ENCODE measurements around the gene TMEM40. TPM values are rescaled to one million over a fixed set of nuclear protein-coding genes. Genes with fewer than 3 reads are reported as not detected.
"Not testable (repeated sequence)": the region's sequence is repeated elsewhere in the genome, so short reads cannot be mapped to it uniquely, and the experiment has no call there.

TMEM40 gene
- total RNA-seq, 4 donors from 2014 or later, result 47.7 to 82.2 (median 63.8) TPM

DNA sequence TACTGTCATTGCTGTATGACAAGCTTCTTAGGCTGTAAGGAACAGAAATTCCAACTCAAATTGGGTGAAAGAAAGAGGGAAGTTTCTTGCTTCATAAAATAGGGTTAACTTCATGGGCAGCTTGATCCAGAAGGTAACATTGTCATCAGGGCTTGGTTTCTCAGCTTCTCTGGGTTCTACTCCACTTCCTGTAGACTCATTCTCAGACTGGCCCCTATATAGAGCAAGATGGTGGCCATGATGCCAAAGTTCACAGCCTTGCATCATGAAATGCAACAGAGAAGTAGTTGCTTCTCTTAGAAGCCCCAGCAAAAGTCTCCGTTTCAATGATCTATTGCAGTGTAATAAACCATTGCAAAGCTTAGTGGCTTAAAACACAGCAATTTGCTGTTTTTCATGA, 33.6 kb downstream of the TMEM40 start:
- WGBS, result 94% methylated on average over 1 of the region's 1 CpG
- DNase-seq (ENCODE audit: low spot score in 2 of 2), result no peak
- TF ChIP-seq, protein P1, sequence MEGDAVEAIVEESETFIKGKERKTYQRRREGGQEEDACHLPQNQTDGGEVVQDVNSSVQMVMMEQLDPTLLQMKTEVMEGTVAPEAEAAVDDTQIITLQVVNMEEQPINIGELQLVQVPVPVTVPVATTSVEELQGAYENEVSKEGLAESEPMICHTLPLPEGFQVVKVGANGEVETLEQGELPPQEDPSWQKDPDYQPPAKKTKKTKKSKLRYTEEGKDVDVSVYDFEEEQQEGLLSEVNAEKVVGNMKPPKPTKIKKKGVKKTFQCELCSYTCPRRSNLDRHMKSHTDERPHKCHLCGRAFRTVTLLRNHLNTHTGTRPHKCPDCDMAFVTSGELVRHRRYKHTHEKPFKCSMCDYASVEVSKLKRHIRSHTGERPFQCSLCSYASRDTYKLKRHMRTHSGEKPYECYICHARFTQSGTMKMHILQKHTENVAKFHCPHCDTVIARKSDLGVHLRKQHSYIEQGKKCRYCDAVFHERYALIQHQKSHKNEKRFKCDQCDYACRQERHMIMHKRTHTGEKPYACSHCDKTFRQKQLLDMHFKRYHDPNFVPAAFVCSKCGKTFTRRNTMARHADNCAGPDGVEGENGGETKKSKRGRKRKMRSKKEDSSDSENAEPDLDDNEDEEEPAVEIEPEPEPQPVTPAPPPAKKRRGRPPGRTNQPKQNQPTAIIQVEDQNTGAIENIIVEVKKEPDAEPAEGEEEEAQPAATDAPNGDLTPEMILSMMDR (IDR thresholded peaks at IDR 0.05), result no peak
- no peak for TF ChIP-seq EP300 (IDR thresholded peaks at IDR 0.05)
- TF ChIP-seq POLR2AphosphoS5 (IDR thresholded peaks at IDR 0.05), result no peak
- TF ChIP-seq POLR2A (IDR thresholded peaks at IDR 0.05), result no peak

DNA sequence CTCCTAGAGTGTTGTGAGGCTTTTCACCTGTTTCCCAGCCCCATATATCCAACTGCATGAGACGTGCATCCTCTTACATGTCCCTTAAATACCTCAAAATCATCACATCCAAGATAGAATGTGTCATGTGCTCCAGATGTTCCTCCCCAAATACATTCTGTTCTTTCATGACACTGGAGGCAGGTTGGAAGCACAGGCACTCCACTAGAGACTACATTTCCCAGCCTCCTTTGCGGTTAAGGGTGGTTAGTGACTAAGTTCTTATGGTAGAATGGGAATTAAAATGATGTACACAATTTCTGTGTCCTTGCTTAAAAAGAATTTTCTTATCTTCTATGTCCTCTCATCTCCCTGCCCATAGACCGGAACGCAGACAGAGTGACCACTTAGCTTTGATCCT, 34.3 kb downstream of the TMEM40 start:
- Histone ChIP-seq H3K27me3 (no peaks in the 10 kb centered on the region), H3K27ac (no peak overlapping the region), H3K36me3 (no peaks in the 10 kb centered on the region), H3K4me1 (peaks cover 3% of the 10 kb centered on the region), H3K9me3 (no peaks in the 10 kb centered on the region), H3K4me3 (no peak overlapping the region)
- WGBS, result 83% methylated on average over 4 of the region's 4 CpGs
- no peak for DNase-seq (ENCODE audit: low spot score in 2 of 2)
- TF ChIP-seq, protein P1 (IDR thresholded peaks at IDR 0.05), result no peak
- TF ChIP-seq POLR2A (IDR thresholded peaks at IDR 0.05) (no peak), EP300 (IDR thresholded peaks at IDR 0.05) (no peak)

More for the DNA sequence above, 33.6 kb downstream of the TMEM40 start:
- Histone ChIP-seq H3K36me3 (no peaks in the 10 kb centered on the region), H3K27ac (no peak overlapping the region), H3K4me3 (no peak overlapping the region), H3K4me1 (no peaks in the 10 kb centered on the region), H3K9me3 (no peaks in the 10 kb centered on the region), H3K27me3 (no peaks in the 10 kb centered on the region)

DNA sequence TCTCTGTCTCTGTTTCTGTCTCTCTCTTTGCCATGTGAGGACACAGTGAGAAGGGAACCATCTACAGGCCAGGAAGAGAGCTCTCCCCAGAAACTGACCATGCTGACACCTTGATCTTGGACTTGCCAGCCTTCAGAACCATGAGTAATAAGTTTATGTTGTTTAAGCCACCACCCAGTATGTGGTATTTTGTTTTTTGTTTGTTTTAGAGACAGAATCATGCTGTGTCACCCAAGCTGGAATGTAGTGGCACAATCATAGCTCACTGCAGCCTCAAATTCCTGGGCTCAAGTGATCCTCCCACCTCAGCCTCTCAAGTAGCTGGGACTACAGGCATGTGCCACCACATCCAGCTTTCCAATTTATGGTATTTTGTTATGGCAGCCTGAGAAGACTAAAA, 35.7 kb downstream of the TMEM40 start:
- DNase-seq (ENCODE audit: low spot score in 2 of 2); H3K4me1 ChIP-seq; H3K4me3 ChIP-seq; H3K9me3 ChIP-seq; H3K27me3 ChIP-seq; H3K27ac ChIP-seq; H3K36me3 ChIP-seq: not testable (repeated sequence)

DNA sequence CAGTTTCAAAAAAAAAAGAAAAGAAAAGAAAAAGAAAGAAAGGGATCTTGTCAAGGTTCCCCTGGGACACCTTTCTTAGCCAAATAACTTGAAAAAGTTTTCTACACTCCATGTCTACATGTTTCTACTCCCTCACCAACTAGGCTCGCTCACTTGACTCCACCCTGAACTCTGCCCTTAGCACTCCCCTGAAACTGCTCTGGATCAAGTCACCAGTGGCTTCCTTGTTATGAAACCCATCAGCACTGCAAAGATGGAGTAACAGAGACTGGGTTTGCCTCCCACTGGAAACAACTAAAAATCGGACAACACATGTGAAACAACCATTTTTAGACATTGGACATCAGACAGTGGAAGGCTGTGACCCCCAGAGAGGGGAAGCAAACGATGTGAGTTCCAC, 36.8 kb downstream of the TMEM40 start:
- TF ChIP-seq EP300 (IDR thresholded peaks at IDR 0.05) (no peak), POLR2AphosphoS5 (IDR thresholded peaks at IDR 0.05) (no peak), POLR2A (IDR thresholded peaks at IDR 0.05) (no peak)
- TF ChIP-seq, protein P1 (IDR thresholded peaks at IDR 0.05), result no peak
- no peaks in the 10 kb centered on the region for H3K27me3 ChIP-seq
- 83% methylated on average over 3 of the region's 3 CpGs for WGBS
- DNase-seq (ENCODE audit: low spot score in 2 of 2), result no peak
- H3K4me3 ChIP-seq, result no peak overlapping the region
- no peaks in the 10 kb centered on the region for H3K9me3 ChIP-seq
- no peak overlapping the region for H3K27ac ChIP-seq
- H3K4me1 ChIP-seq, result peaks cover 3% of the 10 kb centered on the region
- H3K36me3 ChIP-seq, result no peaks in the 10 kb centered on the region

DNA sequence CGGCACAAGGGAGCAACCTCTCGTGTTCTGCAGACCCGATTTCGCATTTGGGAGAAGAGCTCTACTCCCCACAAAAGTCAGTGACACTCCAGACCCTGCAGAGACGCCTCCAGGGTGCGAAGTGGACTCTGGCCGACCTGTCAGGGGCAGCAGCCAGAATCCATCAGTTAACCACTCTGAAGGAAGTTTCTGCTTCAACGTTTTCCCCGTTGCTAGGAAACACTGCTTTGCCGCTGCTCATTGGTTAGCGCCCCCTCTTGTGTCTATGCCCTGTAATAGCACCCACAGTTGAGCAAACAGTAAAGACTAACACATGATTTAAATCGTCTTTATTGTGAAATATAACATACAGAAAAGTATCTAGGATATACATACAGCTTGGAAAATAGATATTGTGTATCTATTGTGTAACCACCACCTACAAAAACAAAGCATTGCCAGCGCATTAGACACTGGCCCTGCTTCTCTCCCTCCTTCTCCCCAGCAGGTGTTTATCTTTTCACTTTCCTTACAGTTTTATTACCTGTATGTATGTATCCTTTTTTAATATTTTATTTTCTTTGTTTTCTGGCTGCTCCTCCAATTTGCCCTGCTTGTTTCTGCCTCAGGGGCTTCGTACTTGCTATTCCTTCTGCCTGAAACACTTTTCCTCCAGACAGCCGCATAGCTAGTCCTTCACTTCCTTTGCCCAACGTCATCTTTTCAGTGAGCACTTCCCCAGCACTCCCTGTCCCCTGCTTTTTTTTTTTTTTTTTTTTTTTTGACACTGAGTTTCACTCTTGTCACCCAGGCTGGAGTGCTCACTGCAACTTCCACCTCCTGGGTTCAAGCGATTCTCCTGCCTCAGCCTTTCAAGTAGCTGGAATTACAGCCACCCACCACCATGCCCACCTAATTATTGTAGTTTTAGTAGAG, 38.8 kb downstream of the TMEM40 start:
- peaks cover 3% of the 10 kb centered on the region for H3K4me1 ChIP-seq
- H3K9me3 ChIP-seq, result no peaks in the 10 kb centered on the region
- TF ChIP-seq POLR2A (IDR thresholded peaks at IDR 0.05), result no peak
- TF ChIP-seq, protein P1 (IDR thresholded peaks at IDR 0.05), result peak; percentile 88 to 93
- WGBS, result 28% methylated on average over 11 of the region's 17 CpGs
- H3K27me3 ChIP-seq, result no peaks in the 10 kb centered on the region
- peak; percentile 81 to 86 for DNase-seq (ENCODE audit: low spot score in 2 of 2)
- H3K36me3 ChIP-seq, result no peaks in the 10 kb centered on the region
- peak overlapping the region; percentile 20 for H3K4me3 ChIP-seq
- H3K27ac ChIP-seq, result no peak overlapping the region

Measured in suprapubic skin (tissue), 4 donors.